ENCODE data around the gene UGT2A1. TPM values are rescaled to one million over a fixed set of nuclear protein-coding genes. Genes with fewer than 3 reads are reported as not detected.

The UGT2A1 gene
- polyA plus RNA-seq, 1 donor from 2014 or later, result not detected

DNA sequence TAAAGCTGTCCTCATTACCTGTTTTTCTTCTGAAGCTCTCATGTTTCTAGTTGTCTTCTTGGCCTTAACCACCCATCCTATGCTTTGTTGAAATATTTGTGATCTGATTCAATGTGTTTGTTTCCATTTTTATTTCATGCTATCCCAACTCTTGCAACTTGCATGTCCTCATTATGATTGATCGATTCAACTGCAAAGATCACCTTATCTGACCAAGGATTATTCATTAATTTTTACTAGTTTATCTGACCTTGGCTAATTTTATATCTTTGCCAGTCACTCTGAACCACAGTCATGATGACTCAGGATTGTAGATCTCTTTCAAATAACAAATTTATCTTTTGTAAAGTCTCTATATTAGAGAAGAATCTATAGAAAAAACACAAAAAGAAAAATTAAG, 84.3 kb downstream of the UGT2A1 start:
- Histone ChIP-seq H3K4me2 (ENCODE audit: low read length) (no peak overlapping the region), H2AFZ (ENCODE audit: low read depth, low read length) (no peak overlapping the region), H3F3A (ENCODE audit: insufficient read depth, low read length, poor library complexity, severe bottlenecking) (no peaks in the 10 kb centered on the region), H3K9ac (ENCODE audit: low read length) (no peak overlapping the region), H3K27me3 (ENCODE audit: insufficient read depth, low read depth, low read length) (no peaks in the 10 kb centered on the region), H3K9me3 (ENCODE audit: low read length) (no peaks in the 10 kb centered on the region), H3K9me2 (ENCODE audit: insufficient read depth, low read length) (no peaks in the 10 kb centered on the region), H3K79me2 (replicated peaks; ENCODE audit: insufficient read depth, low read length) (no peaks in the 10 kb centered on the region), H3K27ac (ENCODE audit: low read length) (no peak overlapping the region), H3K36me3 (ENCODE audit: insufficient read depth, low read length) (no peaks in the 10 kb centered on the region), H3K4me3 (ENCODE audit: low read length) (no peak overlapping the region), H4K20me1 (ENCODE audit: insufficient read depth) (no peaks in the 10 kb centered on the region)
- TF ChIP-seq TAF1 (IDR thresholded peaks at IDR 0.05; ENCODE audit: low read depth) (no peak), SMC3 (conservative IDR thresholded peaks at IDR 0.05; ENCODE audit: poor library complexity) (no peak), POLR2AphosphoS5 (IDR thresholded peaks at IDR 0.05) (no peak), RAD21 (conservative IDR thresholded peaks at IDR 0.05) (no peak), EP300 (conservative IDR thresholded peaks at IDR 0.05; ENCODE audit: poor library complexity, severe bottlenecking) (no peak), MXI1 (conservative IDR thresholded peaks at IDR 0.05; ENCODE audit: poor library complexity, severe bottlenecking) (no peak), EZH2 (IDR thresholded peaks at IDR 0.05; ENCODE audit: borderline replicate concordance, insufficient read depth, low read length, poor library complexity, severe bottlenecking) (no peak)
- TF ChIP-seq, protein P1, sequence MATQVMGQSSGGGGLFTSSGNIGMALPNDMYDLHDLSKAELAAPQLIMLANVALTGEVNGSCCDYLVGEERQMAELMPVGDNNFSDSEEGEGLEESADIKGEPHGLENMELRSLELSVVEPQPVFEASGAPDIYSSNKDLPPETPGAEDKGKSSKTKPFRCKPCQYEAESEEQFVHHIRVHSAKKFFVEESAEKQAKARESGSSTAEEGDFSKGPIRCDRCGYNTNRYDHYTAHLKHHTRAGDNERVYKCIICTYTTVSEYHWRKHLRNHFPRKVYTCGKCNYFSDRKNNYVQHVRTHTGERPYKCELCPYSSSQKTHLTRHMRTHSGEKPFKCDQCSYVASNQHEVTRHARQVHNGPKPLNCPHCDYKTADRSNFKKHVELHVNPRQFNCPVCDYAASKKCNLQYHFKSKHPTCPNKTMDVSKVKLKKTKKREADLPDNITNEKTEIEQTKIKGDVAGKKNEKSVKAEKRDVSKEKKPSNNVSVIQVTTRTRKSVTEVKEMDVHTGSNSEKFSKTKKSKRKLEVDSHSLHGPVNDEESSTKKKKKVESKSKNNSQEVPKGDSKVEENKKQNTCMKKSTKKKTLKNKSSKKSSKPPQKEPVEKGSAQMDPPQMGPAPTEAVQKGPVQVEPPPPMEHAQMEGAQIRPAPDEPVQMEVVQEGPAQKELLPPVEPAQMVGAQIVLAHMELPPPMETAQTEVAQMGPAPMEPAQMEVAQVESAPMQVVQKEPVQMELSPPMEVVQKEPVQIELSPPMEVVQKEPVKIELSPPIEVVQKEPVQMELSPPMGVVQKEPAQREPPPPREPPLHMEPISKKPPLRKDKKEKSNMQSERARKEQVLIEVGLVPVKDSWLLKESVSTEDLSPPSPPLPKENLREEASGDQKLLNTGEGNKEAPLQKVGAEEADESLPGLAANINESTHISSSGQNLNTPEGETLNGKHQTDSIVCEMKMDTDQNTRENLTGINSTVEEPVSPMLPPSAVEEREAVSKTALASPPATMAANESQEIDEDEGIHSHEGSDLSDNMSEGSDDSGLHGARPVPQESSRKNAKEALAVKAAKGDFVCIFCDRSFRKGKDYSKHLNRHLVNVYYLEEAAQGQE (IDR thresholded peaks at IDR 0.05; ENCODE audit: borderline replicate concordance), result no peak
- TF ChIP-seq, protein P2, sequence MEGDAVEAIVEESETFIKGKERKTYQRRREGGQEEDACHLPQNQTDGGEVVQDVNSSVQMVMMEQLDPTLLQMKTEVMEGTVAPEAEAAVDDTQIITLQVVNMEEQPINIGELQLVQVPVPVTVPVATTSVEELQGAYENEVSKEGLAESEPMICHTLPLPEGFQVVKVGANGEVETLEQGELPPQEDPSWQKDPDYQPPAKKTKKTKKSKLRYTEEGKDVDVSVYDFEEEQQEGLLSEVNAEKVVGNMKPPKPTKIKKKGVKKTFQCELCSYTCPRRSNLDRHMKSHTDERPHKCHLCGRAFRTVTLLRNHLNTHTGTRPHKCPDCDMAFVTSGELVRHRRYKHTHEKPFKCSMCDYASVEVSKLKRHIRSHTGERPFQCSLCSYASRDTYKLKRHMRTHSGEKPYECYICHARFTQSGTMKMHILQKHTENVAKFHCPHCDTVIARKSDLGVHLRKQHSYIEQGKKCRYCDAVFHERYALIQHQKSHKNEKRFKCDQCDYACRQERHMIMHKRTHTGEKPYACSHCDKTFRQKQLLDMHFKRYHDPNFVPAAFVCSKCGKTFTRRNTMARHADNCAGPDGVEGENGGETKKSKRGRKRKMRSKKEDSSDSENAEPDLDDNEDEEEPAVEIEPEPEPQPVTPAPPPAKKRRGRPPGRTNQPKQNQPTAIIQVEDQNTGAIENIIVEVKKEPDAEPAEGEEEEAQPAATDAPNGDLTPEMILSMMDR (IDR thresholded peaks at IDR 0.05; ENCODE audit: poor library complexity, severe bottlenecking), result no peak

DNA sequence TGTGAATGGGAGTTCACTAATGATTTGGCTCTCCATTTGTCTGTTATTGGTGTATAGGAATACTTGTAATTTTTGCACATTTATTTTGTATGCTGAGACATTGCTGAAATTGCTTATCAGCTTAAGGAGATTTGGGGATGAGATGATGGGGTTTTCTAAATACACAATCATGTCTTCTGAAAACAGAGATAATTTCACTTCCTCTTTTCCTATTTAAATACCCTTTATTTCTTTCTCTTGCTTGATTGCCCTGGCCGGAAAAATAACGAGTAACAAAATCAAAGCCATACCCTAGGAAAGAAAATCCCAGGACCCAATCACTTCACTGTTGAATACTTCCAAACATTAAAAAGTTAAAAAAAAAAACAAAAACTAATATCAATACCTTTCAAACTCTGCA, 89.6 kb downstream of the UGT2A1 start:
- Histone ChIP-seq H3K27me3 (ENCODE audit: insufficient read depth, low read depth, low read length) (no peaks in the 10 kb centered on the region), H4K20me1 (ENCODE audit: insufficient read depth) (no peaks in the 10 kb centered on the region), H3K9me2 (ENCODE audit: insufficient read depth, low read length) (no peaks in the 10 kb centered on the region), H3K9ac (ENCODE audit: low read length) (no peak overlapping the region), H3F3A (ENCODE audit: insufficient read depth, low read length, poor library complexity, severe bottlenecking) (no peaks in the 10 kb centered on the region), H3K4me3 (ENCODE audit: low read length) (no peak overlapping the region), H3K27ac (ENCODE audit: low read length) (no peak overlapping the region), H3K79me2 (replicated peaks; ENCODE audit: insufficient read depth, low read length) (no peaks in the 10 kb centered on the region), H2AFZ (ENCODE audit: low read depth, low read length) (no peak overlapping the region), H3K4me2 (ENCODE audit: low read length) (no peak overlapping the region), H3K36me3 (ENCODE audit: insufficient read depth, low read length) (no peaks in the 10 kb centered on the region), H3K9me3 (ENCODE audit: low read length) (no peaks in the 10 kb centered on the region)
- no peak for TF ChIP-seq SMC3 (conservative IDR thresholded peaks at IDR 0.05; ENCODE audit: poor library complexity)
- no peak for TF ChIP-seq POLR2AphosphoS5 (IDR thresholded peaks at IDR 0.05)
- TF ChIP-seq EZH2 (IDR thresholded peaks at IDR 0.05; ENCODE audit: borderline replicate concordance, insufficient read depth, low read length, poor library complexity, severe bottlenecking), result no peak
- TF ChIP-seq EP300 (conservative IDR thresholded peaks at IDR 0.05; ENCODE audit: poor library complexity, severe bottlenecking), result no peak
- TF ChIP-seq MXI1 (conservative IDR thresholded peaks at IDR 0.05; ENCODE audit: poor library complexity, severe bottlenecking), result no peak
- TF ChIP-seq, protein P1 (IDR thresholded peaks at IDR 0.05; ENCODE audit: borderline replicate concordance), result no peak
- TF ChIP-seq, protein P2 (IDR thresholded peaks at IDR 0.05; ENCODE audit: poor library complexity, severe bottlenecking), result no peak
- TF ChIP-seq RAD21 (conservative IDR thresholded peaks at IDR 0.05), result no peak
- TF ChIP-seq TAF1 (IDR thresholded peaks at IDR 0.05; ENCODE audit: low read depth), result no peak
